HCT116 (cell line): ENCODE data around the gene DMD.

Source experiments
- CTCF ChIP-seq, 3 experiments: fragments of 200-600 bp in 1 of 3; sonication (generic) in 1 of 3; IDR thresholded peaks in 2 of 3; conservative IDR thresholded peaks in 1 of 3; 2 replicates each; pipeline ENCODE4 v1.5.1; 2012 to 2017; ENCODE audit warnings: low read depth in 2 of 3, low read length in 2 of 3, antibody characterized with exemption in 1 of 3, borderline replicate concordance in 1 of 3, control low read depth in 1 of 3, mild to moderate bottlenecking in 1 of 3, mixed read lengths in 1 of 3, mixed run types in 1 of 3, moderate library complexity in 1 of 3; ENCODE audit not compliant: insufficient read depth in 1 of 3
- EZH2 ChIP-seq: fragments of 200-600 bp; sonication (generic); IDR thresholded peaks from 2 replicates; pipeline ENCODE4 v1.6.1; 2017; ENCODE audit warnings: antibody characterized with exemption, mixed run types
- SRF ChIP-seq: IDR thresholded peaks from 2 replicates; pipeline ENCODE4 v1.6.1; 2012; ENCODE audit warnings: low read depth
- TCF7L2 ChIP-seq: IDR thresholded peaks from 2 replicates; pipeline ENCODE4 v1.7.0; 2011; ENCODE audit warnings: borderline replicate concordance, inconsistent platforms; ENCODE audit not compliant: insufficient read depth, insufficient read length; ENCODE audit errors: extremely low read depth
- YY1 ChIP-seq: IDR thresholded peaks from 2 replicates; pipeline ENCODE4 v1.6.1; 2011; ENCODE audit warnings: low read length, low read depth, moderate library complexity, mild to moderate bottlenecking; ENCODE audit not compliant: insufficient replicate concordance; ENCODE audit errors: extremely low read depth
- TF ChIP-seq, protein P1 (sequence below): IDR thresholded peaks from 2 replicates; pipeline ENCODE4 v1.6.1; 2012; ENCODE audit warnings: low read depth

DNA sequence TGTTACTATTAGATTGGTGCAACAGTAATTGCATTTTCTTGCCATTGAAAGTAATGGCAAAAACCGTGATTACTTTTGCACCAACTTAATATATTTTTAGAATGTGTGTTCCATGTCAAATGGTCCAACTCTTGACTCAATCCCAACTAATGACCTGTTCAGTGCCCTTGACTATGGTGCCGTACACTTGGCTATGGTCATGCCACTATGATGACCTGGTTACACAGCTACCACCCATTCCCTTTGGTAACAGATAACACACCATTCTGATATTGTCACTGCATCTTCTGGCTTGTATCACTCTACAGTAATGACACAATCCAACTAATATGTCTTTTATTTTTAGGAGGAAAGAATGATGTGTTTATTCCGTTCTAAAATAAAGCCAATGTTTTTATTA is 469.4 kb downstream of the DMD start:
- no peak for TF ChIP-seq EZH2
- TF ChIP-seq TCF7L2 = no peak
- no peak for TF ChIP-seq CTCF (IDR thresholded peaks at IDR 0.05 in 2 of 3, conservative IDR thresholded peaks at IDR 0.05 in 1 of 3; ENCODE audit: borderline replicate concordance in 1 of 3, insufficient read depth in 1 of 3, low read depth in 2 of 3, low read length in 2 of 3)
- TF ChIP-seq YY1 = no peak
- no peak for TF ChIP-seq SRF
- TF ChIP-seq, protein P1, sequence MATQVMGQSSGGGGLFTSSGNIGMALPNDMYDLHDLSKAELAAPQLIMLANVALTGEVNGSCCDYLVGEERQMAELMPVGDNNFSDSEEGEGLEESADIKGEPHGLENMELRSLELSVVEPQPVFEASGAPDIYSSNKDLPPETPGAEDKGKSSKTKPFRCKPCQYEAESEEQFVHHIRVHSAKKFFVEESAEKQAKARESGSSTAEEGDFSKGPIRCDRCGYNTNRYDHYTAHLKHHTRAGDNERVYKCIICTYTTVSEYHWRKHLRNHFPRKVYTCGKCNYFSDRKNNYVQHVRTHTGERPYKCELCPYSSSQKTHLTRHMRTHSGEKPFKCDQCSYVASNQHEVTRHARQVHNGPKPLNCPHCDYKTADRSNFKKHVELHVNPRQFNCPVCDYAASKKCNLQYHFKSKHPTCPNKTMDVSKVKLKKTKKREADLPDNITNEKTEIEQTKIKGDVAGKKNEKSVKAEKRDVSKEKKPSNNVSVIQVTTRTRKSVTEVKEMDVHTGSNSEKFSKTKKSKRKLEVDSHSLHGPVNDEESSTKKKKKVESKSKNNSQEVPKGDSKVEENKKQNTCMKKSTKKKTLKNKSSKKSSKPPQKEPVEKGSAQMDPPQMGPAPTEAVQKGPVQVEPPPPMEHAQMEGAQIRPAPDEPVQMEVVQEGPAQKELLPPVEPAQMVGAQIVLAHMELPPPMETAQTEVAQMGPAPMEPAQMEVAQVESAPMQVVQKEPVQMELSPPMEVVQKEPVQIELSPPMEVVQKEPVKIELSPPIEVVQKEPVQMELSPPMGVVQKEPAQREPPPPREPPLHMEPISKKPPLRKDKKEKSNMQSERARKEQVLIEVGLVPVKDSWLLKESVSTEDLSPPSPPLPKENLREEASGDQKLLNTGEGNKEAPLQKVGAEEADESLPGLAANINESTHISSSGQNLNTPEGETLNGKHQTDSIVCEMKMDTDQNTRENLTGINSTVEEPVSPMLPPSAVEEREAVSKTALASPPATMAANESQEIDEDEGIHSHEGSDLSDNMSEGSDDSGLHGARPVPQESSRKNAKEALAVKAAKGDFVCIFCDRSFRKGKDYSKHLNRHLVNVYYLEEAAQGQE = no peak
